Measurements from ENCODE around the gene CCR9.
A peak's percentile ranks its signal among the peaks of the same experiment; 100 is the strongest.

CCR9 gene

DNA sequence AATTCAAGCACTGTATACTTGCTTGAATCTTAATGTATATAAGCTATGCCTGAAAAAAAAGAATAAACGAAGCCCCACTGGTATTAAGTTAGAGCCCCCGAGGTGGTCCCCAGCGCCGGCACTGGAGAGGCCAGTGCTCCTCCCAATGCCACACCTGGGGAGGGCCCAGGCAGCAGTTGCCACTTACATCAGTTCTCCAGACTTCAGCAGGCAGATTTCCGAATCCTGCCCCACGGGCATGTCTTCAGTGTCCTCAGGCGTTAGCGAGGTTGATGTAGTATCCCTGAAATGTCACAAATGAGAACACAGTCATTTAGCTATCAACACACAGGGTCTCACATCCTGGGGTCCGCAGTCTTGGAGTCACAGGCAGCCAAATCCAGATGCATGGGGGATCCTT is 49.9 kb downstream of the CCR9 start:
- no peak for DNase-seq (ENCODE audit: low spot score)

- DNase-seq (ENCODE audit: low spot score), result no peak
Measured at GRCh38 chr3:45937206-45938042, 51.1 kb downstream of the CCR9 start.

- no peak for DNase-seq (ENCODE audit: low spot score)
Measured at GRCh38 chr3:45938043-45938435, 51.7 kb downstream of the CCR9 start.

DNA sequence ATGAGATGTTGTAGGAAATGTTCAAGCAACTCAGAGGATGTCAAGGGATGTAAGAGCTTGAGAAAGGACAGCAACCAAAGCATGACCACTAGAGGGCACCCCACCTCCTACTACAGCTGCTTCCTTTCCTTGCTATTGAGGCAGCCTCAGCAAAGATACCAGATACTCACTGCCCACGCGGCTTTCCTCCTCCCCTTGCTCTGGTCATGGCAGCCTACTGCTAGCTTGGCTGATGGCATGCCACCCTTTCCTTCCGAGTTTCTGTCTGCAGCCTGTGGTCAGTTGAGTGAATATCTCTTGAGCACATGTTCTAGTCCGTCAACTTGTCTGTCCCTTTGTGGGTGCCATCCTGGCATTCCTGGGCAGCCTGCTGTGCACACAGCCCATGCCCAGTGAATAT is 52.5 kb downstream of the CCR9 start:
- DNase-seq (ENCODE audit: low spot score), result peak; percentile 72

DNA sequence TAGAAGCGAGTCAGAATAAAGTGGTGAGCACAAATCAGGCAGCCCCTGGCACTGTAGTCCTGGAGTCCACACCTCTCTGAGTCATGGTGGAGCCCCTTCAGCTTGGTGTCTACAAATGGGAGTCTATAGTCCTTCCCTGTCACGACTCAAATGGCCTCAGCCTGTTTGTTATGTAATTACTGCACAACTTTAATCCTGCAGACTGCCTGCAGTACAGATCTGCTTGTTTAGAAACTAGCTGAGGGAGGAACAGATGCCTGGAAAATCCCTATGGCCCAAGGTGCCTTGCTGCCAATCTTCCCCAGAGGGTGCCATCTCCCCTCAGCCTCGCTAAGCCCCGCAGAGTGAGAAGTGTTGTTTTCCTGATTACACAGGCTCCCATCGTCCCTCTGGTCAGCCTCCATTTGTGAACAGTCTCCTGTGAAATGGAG is 53.0 kb downstream of the CCR9 start:
- DNase-seq (ENCODE audit: low spot score), result no peak

DNA sequence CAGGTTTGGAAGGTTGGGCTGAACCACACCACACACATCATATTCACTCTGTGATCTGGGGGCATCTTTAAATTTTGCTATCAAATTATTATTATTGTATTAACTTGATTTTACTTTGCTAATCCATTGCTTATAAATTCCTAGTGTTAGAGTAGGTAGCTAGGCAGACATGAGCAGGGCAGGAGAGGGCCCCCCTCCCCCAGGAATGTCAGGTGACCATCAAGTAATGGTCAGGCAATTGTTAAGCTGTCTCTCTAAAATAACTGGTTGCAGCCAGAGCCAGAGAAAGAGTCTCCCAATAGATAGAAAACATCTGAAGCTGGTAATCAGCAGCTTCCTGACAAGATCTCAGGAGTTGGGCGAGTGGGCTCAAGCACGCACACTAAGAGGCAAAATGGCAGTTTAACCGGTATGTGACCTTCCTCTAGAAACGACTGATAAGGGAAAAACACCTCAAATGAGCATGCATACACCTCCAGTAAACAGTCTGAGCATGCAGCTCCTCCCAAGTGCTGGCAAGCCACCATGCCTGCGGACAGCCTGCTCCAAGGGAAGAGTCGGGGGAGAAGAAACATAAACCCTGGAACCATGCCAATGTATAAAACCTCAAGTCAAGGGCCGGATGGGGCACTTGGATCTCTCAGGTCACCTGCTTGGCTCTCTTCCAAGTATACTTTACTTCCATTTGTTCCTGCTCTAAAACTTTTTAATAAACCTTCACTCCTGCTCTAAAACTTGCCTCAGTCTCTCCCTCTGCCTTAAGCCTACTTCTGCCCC is 53.8 kb downstream of the CCR9 start:
- no peak for DNase-seq (ENCODE audit: low spot score)

- DNase-seq (ENCODE audit: low spot score), result no peak
Measured at GRCh38 chr3:45940781-45941365, 54.5 kb downstream of the CCR9 start.

- no peak for DNase-seq (ENCODE audit: low spot score)
Measured at GRCh38 chr3:45942051-45942825, 55.9 kb downstream of the CCR9 start.

- DNase-seq (ENCODE audit: low spot score), result no peak
Measured at GRCh38 chr3:45943207-45943846, 57.0 kb downstream of the CCR9 start, which contains the start of gene CXCR6. CXCR6 (plus strand) TSS chr3:45943464; CDS start chr3:45946482, 3,018 bp downstream.

DNA sequence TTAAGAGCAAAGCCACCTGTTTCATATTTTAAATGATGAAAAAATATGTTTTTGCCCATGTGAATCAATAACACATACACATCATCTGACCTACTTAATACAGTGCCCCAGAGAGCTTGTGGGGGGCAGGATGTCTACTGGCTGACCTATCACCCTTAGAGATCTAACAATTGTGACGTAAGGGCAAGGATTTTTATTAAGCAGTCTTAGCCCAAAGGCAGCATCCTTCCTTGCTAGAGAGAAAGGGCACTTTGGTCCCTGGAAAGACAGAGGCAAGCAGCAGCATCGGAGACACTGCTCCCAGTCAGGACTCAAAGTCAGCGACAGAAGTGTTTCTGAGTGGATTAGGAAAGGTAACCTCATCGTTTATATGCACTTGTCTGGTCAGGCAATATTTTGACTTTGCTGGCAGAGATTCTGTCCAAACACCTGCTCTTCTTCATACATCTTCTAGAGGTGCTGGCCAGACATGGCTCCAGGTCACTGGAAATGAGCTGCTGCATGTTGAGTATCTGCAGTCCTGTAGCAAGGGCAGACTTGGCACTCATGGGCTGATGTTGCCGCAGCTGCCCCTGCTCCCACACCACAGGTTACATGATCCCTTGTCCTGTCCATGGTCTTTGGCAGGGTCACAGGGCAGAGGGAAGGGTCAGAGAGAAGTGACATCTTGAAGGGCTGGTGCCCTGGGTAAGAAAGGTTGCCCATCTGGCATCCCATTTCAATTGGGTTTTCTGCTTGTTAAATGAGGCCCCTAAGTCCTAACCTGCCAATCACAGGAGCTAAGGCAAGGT is 58.7 kb downstream of the CCR9 start:
- no peak for DNase-seq (ENCODE audit: low spot score)

DNA sequence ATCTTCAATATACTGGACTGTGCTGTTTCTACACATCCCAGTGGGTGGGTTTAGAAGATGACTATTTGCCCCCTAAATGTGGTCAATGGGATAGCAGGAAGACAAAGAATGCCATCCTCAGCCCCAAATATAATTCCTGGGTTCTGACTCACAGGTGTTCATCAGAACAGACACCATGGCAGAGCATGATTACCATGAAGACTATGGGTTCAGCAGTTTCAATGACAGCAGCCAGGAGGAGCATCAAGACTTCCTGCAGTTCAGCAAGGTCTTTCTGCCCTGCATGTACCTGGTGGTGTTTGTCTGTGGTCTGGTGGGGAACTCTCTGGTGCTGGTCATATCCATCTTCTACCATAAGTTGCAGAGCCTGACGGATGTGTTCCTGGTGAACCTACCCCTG is 60.0 kb downstream of the CCR9 start:
- no peak for DNase-seq (ENCODE audit: low spot score)

DNA sequence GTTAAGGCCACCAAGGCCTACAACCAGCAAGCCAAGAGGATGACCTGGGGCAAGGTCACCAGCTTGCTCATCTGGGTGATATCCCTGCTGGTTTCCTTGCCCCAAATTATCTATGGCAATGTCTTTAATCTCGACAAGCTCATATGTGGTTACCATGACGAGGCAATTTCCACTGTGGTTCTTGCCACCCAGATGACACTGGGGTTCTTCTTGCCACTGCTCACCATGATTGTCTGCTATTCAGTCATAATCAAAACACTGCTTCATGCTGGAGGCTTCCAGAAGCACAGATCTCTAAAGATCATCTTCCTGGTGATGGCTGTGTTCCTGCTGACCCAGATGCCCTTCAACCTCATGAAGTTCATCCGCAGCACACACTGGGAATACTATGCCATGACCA is 60.5 kb downstream of the CCR9 start:
- no peak for DNase-seq (ENCODE audit: low spot score)

DNA sequence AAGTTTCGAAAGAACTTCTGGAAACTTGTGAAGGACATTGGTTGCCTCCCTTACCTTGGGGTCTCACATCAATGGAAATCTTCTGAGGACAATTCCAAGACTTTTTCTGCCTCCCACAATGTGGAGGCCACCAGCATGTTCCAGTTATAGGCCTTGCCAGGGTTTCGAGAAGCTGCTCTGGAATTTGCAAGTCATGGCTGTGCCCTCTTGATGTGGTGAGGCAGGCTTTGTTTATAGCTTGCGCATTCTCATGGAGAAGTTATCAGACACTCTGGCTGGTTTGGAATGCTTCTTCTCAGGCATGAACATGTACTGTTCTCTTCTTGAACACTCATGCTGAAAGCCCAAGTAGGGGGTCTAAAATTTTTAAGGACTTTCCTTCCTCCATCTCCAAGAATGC is 61.0 kb downstream of the CCR9 start:
- no peak for DNase-seq (ENCODE audit: low spot score)

DNA sequence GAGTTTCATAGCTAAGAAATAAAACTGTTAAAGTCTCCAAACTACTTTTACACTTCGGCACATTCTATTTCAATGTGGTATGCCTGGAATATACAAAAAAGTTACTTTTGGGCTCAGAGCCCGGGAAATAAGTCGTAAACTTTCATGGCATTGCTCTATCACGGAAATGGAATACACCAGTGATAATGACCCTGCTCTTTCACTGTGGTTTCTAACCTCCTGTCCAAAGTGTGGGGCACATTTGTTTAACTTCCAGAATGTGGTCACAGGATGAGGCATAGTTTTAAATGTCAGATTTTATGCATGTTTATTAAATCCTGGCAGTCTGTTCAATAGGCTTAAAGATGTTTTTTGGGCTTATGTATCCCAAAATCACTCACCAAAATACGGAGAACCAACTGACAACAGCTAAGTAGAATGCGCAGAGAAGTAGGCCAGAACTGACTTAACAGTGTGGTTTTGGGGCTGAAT is 62.0 kb downstream of the CCR9 start:
- no peak for DNase-seq (ENCODE audit: low spot score)

GRCh38 chr3:45948881-45949280 is 62.5 kb downstream of the CCR9 start:
- DNase-seq (ENCODE audit: low spot score), result no peak

GRCh38 chr3:45949432-45949831 is 63.1 kb downstream of the CCR9 start:
- DNase-seq (ENCODE audit: low spot score), result no peak

- DNase-seq (ENCODE audit: low spot score), result no peak
Measured at GRCh38 chr3:45950131-45950530, 63.8 kb downstream of the CCR9 start.

DNA sequence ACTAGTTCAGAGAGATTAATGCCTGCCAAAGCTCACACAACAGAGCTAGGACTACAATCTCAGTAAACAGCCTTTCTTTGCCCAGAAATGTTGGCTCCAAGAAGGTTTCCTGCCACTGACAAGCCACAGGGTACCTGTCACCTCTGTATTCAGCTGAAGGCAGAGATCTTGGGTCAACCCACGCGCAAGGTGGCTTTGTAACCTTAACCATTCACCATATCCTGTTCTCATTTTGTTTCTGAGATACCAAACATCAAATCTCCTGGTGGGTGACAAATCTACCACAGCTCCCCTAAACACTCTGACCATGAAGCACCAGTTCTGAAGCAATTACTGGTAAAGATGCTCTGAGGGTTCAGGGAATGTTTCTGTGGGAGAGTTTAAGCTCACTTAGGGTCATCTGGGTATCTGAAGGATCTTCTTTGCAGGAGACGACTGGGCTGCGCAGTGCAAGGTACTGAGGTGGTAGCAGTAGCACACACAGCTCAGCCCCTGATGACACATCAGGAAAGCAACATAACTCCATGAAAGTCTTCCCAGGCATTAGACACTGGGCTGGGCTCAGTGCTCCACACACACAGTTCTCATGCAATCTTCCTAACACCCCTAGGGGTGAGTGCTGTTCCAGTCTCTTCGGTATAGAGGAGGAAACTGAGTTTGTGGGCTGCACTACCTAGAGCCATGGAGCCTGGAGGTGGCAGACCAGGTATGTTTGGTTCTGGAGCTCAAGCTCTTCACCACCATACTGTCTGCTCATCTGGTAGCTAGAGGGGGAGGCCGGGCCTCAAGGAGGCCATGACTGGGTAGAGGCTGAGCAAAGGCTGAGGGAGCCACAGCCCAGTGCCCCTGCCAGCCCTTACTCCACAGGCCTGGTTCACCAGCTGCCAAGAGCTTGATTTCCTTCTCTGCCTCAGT is 64.6 kb downstream of the CCR9 start:
- no peak for DNase-seq (ENCODE audit: low spot score)

DNA sequence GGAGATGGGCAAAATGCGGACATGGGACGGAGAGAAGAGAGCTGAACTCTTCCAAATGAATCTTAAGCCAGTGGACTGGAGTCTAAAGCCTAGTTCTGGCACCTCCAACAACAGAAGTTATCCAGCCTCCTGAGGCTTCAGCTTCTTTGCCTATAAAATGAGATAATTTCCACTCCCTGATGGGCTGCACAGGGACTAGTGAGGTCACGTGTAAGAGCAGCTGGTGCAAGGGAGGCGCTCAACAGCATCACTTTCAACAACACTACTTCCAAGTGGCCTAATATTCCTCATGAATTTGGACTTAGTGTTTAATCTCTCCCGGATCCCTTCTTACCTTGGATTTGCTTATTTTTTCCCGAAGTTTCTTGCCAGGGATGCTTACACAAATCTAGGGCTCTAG is 65.6 kb downstream of the CCR9 start:
- DNase-seq (ENCODE audit: low spot score), result no peak

Data from SK-N-DZ (cell line).